ENCODE data around the gene WBP1L. TPM values are rescaled to one million over a fixed set of nuclear protein-coding genes. Genes with fewer than 3 reads are reported as not detected.

Gene WBP1L
- total RNA-seq, 3 donors from 2014 or later (not counting 1 experiment from before 2014, with no cell fraction given) = 34.6 to 48.4 (median 47.9) TPM

DNA sequence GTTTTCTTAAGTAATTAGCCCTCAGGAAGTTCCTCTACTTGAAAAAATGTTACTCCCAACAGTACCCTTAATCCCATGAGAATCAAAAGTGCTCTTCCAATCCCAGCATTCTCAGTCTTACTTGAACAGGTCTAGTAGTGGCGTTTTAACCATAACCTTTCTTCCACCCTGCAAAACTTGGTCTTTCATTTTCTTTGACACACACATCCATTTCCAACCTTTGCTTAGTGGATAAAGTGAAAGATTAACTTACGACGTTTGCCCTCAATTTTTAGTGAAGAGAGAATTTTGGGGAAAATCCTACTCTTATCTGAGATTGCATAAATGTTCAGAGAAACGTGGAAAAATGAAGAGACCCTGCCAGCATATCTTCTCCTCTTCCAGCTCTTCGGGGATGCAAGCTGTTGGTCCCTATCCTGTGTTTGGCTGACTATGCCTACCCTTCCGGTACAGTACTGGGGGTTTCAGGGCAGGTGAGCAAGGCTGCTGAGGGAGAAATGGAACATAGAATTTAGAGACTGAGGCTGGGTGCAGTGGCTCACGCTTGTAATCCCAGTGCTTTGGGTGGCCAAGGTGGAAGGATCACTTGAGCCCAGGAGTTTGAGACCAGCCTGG lies 18.8 kb downstream of the WBP1L start:
- Mint-ChIP-seq H3K4me1 (peaks cover 55 to 62% of the 10 kb centered on the region in 2 donors), H3K27me3 (ENCODE audit: low read depth in 2 of 2) (no peaks in the 10 kb centered on the region), H3K27ac (peak overlapping the region in 1 of 2 donors; percentile 58), H3K36me3 (no peaks in the 10 kb centered on the region), H3K4me3 (no peak overlapping the region), H3K9me3 (peaks cover 0 to 3% of the 10 kb centered on the region in 2 donors)
- H3K27ac ChIP-seq (ENCODE audit: low read length) = no peak overlapping the region
- peaks cover 3% of the 10 kb centered on the region for H3K36me3 ChIP-seq (ENCODE audit: control insufficient read depth, insufficient read depth, low read length)
- H3K4me1 ChIP-seq (ENCODE audit: control insufficient read depth, insufficient read depth, low read length) = peaks cover 8% of the 10 kb centered on the region
- no peak overlapping the region for H3K4me3 ChIP-seq (ENCODE audit: low read length)
- WGBS (ENCODE audit: insufficient coverage) = 97% methylated on average over 5 of the region's 7 CpGs
- no peak for TF ChIP-seq CTCF (IDR thresholded peaks at IDR 0.05)
- H3K27me3 ChIP-seq (ENCODE audit: control insufficient read depth, insufficient read depth, low read length) = no peaks in the 10 kb centered on the region
- intact Hi-C loops (cut with micrococcal nuclease) = no loop called here
- ATAC-seq = no peak
- no peaks in the 10 kb centered on the region for H3K9me3 ChIP-seq (ENCODE audit: control insufficient read depth, insufficient read depth, low read length)
- DNase-seq = no peak

GRCh38 chr10:102763037-102763607 lies 19.4 kb downstream of the WBP1L start:
- Mint-ChIP-seq H3K4me1 (peaks cover 58 to 67% of the 10 kb centered on the region in 2 donors), H3K36me3 (no peaks in the 10 kb centered on the region), H3K9me3 (peaks cover 0 to 3% of the 10 kb centered on the region in 2 donors), H3K27me3 (ENCODE audit: low read depth in 2 of 2) (no peaks in the 10 kb centered on the region), H3K4me3 (no peak overlapping the region), H3K27ac (peak overlapping the region in 1 of 2 donors; percentile 58)
- Histone ChIP-seq H3K9me3 (ENCODE audit: control insufficient read depth, insufficient read depth, low read length) (no peaks in the 10 kb centered on the region), H3K4me3 (ENCODE audit: low read length) (no peak overlapping the region), H3K27me3 (ENCODE audit: control insufficient read depth, insufficient read depth, low read length) (no peaks in the 10 kb centered on the region), H3K27ac (ENCODE audit: low read length) (no peak overlapping the region), H3K36me3 (ENCODE audit: control insufficient read depth, insufficient read depth, low read length) (peaks cover 3% of the 10 kb centered on the region), H3K4me1 (ENCODE audit: control insufficient read depth, insufficient read depth, low read length) (peaks cover 6% of the 10 kb centered on the region)
- DNase-seq (no peak), ATAC-seq (no peak)
- 94% methylated on average over 7 of the region's 7 CpGs for WGBS (ENCODE audit: insufficient coverage)
- intact Hi-C loops (cut with micrococcal nuclease) = no loop called here
- TF ChIP-seq CTCF (IDR thresholded peaks at IDR 0.05) = no peak

- H3K4me1 ChIP-seq (ENCODE audit: control insufficient read depth, insufficient read depth, low read length) = peaks cover 2% of the 10 kb centered on the region
- no peak overlapping the region for H3K27ac ChIP-seq (ENCODE audit: low read length)
- H3K9me3 ChIP-seq (ENCODE audit: control insufficient read depth, insufficient read depth, low read length) = no peaks in the 10 kb centered on the region
- TF ChIP-seq CTCF (IDR thresholded peaks at IDR 0.05) = no peak
- no peak overlapping the region for H3K4me3 Mint-ChIP-seq
- H3K36me3 ChIP-seq (ENCODE audit: control insufficient read depth, insufficient read depth, low read length) = peaks cover 5% of the 10 kb centered on the region
- H3K27me3 Mint-ChIP-seq (ENCODE audit: low read depth in 2 of 2) = no peaks in the 10 kb centered on the region
- intact Hi-C loops (cut with micrococcal nuclease) = no loop called here
- ATAC-seq = no peak
- no peak overlapping the region for H3K4me3 ChIP-seq (ENCODE audit: low read length)
- H3K4me1 Mint-ChIP-seq = peaks cover 52 to 60% of the 10 kb centered on the region in 2 donors
- no peaks in the 10 kb centered on the region for H3K27me3 ChIP-seq (ENCODE audit: control insufficient read depth, insufficient read depth, low read length)
- H3K27ac Mint-ChIP-seq = no peak overlapping the region
- peaks cover 0 to 3% of the 10 kb centered on the region in 2 donors for H3K9me3 Mint-ChIP-seq
- WGBS (ENCODE audit: insufficient coverage) = 90% methylated on average over 6 of the region's 6 CpGs
- DNase-seq = no peak
- no peaks in the 10 kb centered on the region for H3K36me3 Mint-ChIP-seq
Observed at GRCh38 chr10:102764470-102765161, 20.9 kb downstream of the WBP1L start.

Data from natural killer cell (primary cell).